Endodermal cell (in vitro differentiated cells): Measurements from ENCODE around the gene RTP2. TPM values are rescaled to one million over a fixed set of nuclear protein-coding genes. Genes with fewer than 3 reads are reported as not detected.

Source experiments
- DNase-seq: peaks from one replicate; pipeline ENCODE4 v3.0.0-alpha.2; 2017
- H3K27ac ChIP-seq: 2 replicates; pipeline ENCODE4 v1.5.1; 2013; ENCODE audit warnings: mild to moderate bottlenecking, low read depth, low read length, moderate library complexity
- H3K27me3 ChIP-seq: 2 replicates; pipeline ENCODE4 v1.6.1; 2013; ENCODE audit warnings: mild to moderate bottlenecking, low read length, moderate library complexity; ENCODE audit not compliant: insufficient read depth, control insufficient read depth, poor library complexity, severe bottlenecking
- H3K36me3 ChIP-seq: 2 replicates; pipeline ENCODE4 v1.7.0; 2013; ENCODE audit warnings: mild to moderate bottlenecking, low read length, moderate library complexity; ENCODE audit not compliant: control insufficient read depth, insufficient read depth
- H3K4me1 ChIP-seq: one replicate; pipeline ENCODE4 v1.7.0; 2013; ENCODE audit warnings: low read length; ENCODE audit not compliant: control insufficient read depth, insufficient read depth
- H3K4me3 ChIP-seq: 2 replicates; pipeline ENCODE4 v1.5.1; 2013; ENCODE audit warnings: mild to moderate bottlenecking, low read length, moderate library complexity
- H3K9ac ChIP-seq: 2 replicates; pipeline ENCODE4 v1.6.1; 2013; ENCODE audit warnings: mild to moderate bottlenecking, low read length, moderate library complexity; ENCODE audit not compliant: poor library complexity, severe bottlenecking; ENCODE audit errors: extremely low read depth
- H3K9me3 ChIP-seq: 2 replicates; pipeline ENCODE4 v1.6.1; 2013; ENCODE audit warnings: mild to moderate bottlenecking, low read length, moderate library complexity; ENCODE audit not compliant: control insufficient read depth
- H3K27ac Mint-ChIP-seq: 2 replicates; pipeline ENCODE4 v1.8.0; 2020; ENCODE audit warnings: mixed read lengths
- H3K27me3 Mint-ChIP-seq: 2 replicates; pipeline ENCODE4 v1.8.0; 2021; ENCODE audit warnings: mild to moderate bottlenecking, mixed read lengths; ENCODE audit not compliant: insufficient read depth
- H3K36me3 Mint-ChIP-seq: 2 replicates; pipeline ENCODE4 v1.8.0; 2020; ENCODE audit warnings: low read depth, mixed read lengths
- H3K4me1 Mint-ChIP-seq: 2 replicates; pipeline ENCODE4 v1.8.0; 2020; ENCODE audit warnings: mixed read lengths
- H3K4me3 Mint-ChIP-seq: 2 replicates; pipeline ENCODE4 v1.8.0; 2020; ENCODE audit warnings: mild to moderate bottlenecking, moderate library complexity, mixed read lengths
- H3K9me3 Mint-ChIP-seq: 2 replicates; pipeline ENCODE4 v1.8.0; 2020; ENCODE audit warnings: mild to moderate bottlenecking, mixed read lengths
- WGBS, 2 experiments: methylation state at CpG; one replicate each; pipeline versions ENCODE4 v1.1.5 to v1.1.7; 2013; ENCODE audit warnings: missing lambda C conversion rate in 2 of 2, mixed read lengths in 1 of 2; ENCODE audit not compliant: insufficient coverage in 1 of 2, insufficient read length in 1 of 2; 5-methylcytosine and 5-hydroxymethylcytosine counted together
- total RNA-seq, 2 donors: library from RNA; stranded (reverse); fragmentation: NEBNext Ultra II Directional in 1 of 2; extraction: Animal tissue kit (Norgen Biotek cat#: 25700) in 1 of 2; gene quantifications; 2 replicates in 1 of 2; 3 replicates in 1 of 2; pipeline ENCODE4 v1.2.1, GENCODE V29; 2021
- TF ChIP-seq, protein P1 (sequence below): fragments of 200-600 bp; sonication (generic); conservative IDR thresholded peaks from 2 replicates; pipeline ENCODE4 v1.5.0; 2021; ENCODE audit warnings: antibody characterized with exemption, mild to moderate bottlenecking

Gene RTP2
- total RNA-seq, 2 donors from 2014 or later, result not detected

- no peaks in the 10 kb centered on the region for H3K27me3 ChIP-seq
- H3K27ac Mint-ChIP-seq, result no peak overlapping the region
- peaks cover 6% of the 10 kb centered on the region for H3K4me1 Mint-ChIP-seq
- no peaks in the 10 kb centered on the region for H3K9me3 Mint-ChIP-seq
- no peak overlapping the region for H3K4me3 Mint-ChIP-seq
- TF ChIP-seq, protein P1, sequence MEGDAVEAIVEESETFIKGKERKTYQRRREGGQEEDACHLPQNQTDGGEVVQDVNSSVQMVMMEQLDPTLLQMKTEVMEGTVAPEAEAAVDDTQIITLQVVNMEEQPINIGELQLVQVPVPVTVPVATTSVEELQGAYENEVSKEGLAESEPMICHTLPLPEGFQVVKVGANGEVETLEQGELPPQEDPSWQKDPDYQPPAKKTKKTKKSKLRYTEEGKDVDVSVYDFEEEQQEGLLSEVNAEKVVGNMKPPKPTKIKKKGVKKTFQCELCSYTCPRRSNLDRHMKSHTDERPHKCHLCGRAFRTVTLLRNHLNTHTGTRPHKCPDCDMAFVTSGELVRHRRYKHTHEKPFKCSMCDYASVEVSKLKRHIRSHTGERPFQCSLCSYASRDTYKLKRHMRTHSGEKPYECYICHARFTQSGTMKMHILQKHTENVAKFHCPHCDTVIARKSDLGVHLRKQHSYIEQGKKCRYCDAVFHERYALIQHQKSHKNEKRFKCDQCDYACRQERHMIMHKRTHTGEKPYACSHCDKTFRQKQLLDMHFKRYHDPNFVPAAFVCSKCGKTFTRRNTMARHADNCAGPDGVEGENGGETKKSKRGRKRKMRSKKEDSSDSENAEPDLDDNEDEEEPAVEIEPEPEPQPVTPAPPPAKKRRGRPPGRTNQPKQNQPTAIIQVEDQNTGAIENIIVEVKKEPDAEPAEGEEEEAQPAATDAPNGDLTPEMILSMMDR, result no peak
- WGBS, 2 experiments, result 92 to 100% methylated on average over 1 to 8 of the region's 8 CpGs
- H3K4me3 ChIP-seq, result no peak overlapping the region
- no peak for DNase-seq
- peaks cover 5% of the 10 kb centered on the region for H3K27me3 Mint-ChIP-seq
- H3K9me3 ChIP-seq, result no peaks in the 10 kb centered on the region
- no peaks in the 10 kb centered on the region for H3K4me1 ChIP-seq
- H3K36me3 Mint-ChIP-seq, result no peaks in the 10 kb centered on the region
- H3K9ac ChIP-seq, result no peak overlapping the region
- no peaks in the 10 kb centered on the region for H3K36me3 ChIP-seq
- no peak overlapping the region for H3K27ac ChIP-seq
These were observed 18.7 kb upstream of the RTP2 start for GRCh38 chr3:187721055-187721454.

DNA sequence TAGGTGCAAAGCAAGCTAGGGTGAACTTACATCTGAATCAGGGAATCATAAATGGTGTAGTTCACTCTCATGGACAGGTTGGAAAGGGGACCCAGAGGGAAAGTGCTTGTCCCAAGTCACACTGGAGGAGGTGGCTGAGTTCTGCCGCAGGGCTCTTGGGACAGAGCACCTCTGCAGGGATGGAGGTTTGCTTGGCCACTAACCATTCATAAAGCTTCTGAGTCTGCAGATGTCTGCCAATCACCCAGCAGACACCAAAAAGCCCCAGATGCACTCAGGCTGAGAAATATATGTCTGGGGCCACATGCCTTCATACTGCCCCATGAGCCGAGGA lies 17.9 kb upstream of the RTP2 start:
- 92 to 97% methylated on average over 2 of the region's 2 CpGs for WGBS, 2 experiments
- no peak overlapping the region for H3K4me3 Mint-ChIP-seq
- H3K4me1 Mint-ChIP-seq, result peaks cover 6% of the 10 kb centered on the region
- no peak overlapping the region for H3K27ac Mint-ChIP-seq
- H3K4me1 ChIP-seq, result no peaks in the 10 kb centered on the region
- H3K36me3 Mint-ChIP-seq, result no peaks in the 10 kb centered on the region
- no peak for DNase-seq
- peaks cover 5% of the 10 kb centered on the region for H3K27me3 Mint-ChIP-seq
- H3K27ac ChIP-seq, result no peak overlapping the region
- no peak overlapping the region for H3K4me3 ChIP-seq
- no peaks in the 10 kb centered on the region for H3K27me3 ChIP-seq
- no peaks in the 10 kb centered on the region for H3K9me3 ChIP-seq
- no peaks in the 10 kb centered on the region for H3K36me3 ChIP-seq
- TF ChIP-seq, protein P1, result no peak
- H3K9me3 Mint-ChIP-seq, result no peaks in the 10 kb centered on the region
- H3K9ac ChIP-seq, result no peak overlapping the region

GRCh38 chr3:187719628-187720336 lies 17.4 kb upstream of the RTP2 start:
- no peaks in the 10 kb centered on the region for H3K9me3 Mint-ChIP-seq
- WGBS, 2 experiments, result 70 to 100% methylated on average over 1 to 6 of the region's 6 CpGs
- H3K27ac ChIP-seq, result peak overlapping the region; percentile 74
- no peaks in the 10 kb centered on the region for H3K36me3 Mint-ChIP-seq
- no peaks in the 10 kb centered on the region for H3K27me3 ChIP-seq
- TF ChIP-seq, protein P1, result no peak
- DNase-seq, result no peak
- H3K4me1 Mint-ChIP-seq, result peaks cover 6% of the 10 kb centered on the region
- no peaks in the 10 kb centered on the region for H3K4me1 ChIP-seq
- H3K27ac Mint-ChIP-seq, result no peak overlapping the region
- H3K27me3 Mint-ChIP-seq, result peaks cover 9% of the 10 kb centered on the region
- no peak overlapping the region for H3K4me3 ChIP-seq
- no peak overlapping the region for H3K4me3 Mint-ChIP-seq
- H3K9me3 ChIP-seq, result no peaks in the 10 kb centered on the region
- no peak overlapping the region for H3K9ac ChIP-seq
- no peaks in the 10 kb centered on the region for H3K36me3 ChIP-seq
